NCI-H146 treated with DMSO at 0.1 percent for 48 hours (cell line): ENCODE results near the gene THY1.

Experiments used
- DNase-seq: peaks from one replicate; lab custom pipeline; 2025; ENCODE audit not compliant: unreplicated experiment; lab: John Stamatoyannopoulos, UW

THY1 gene

DNA sequence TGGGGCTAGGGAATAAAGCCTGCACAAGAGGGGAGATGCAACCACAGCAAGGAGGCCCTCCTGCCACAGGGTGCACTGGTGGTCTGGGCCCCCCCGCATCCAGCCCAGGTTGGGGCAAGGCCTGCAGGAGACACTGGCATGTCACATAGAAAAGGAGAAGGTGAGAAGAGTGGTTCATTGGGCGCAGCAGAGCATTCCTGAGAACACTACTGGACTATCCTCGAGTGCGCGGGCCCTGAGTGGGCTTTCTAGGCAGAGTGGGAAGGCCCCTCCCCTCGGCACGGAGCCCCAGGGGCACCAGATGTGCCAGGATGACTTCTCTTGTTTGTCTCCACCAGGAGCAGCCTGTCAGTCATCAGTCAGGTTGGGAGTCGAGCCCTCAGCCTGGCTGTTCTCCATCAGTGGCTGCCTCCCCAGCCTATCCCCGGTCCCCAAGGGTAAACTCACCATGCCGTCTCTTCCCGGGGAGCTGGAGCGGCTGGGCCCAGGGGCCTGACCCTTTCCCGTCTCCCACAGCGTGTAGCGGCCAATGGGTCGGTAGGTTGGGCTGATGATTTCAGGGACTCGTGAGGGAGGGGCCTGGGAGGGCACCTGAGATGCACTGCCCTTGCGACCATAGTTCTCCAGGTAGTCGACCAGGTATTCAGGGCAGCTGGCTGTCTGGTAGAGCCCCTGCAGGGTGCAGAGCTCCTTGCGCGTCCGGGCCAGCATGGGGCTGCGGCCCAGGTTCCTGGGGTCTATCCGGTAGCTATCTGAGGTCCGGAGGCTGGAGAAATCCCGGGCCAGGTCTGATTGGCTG lies 50.5 kb downstream of the THY1 start:
- DNase-seq: no peak

DNA sequence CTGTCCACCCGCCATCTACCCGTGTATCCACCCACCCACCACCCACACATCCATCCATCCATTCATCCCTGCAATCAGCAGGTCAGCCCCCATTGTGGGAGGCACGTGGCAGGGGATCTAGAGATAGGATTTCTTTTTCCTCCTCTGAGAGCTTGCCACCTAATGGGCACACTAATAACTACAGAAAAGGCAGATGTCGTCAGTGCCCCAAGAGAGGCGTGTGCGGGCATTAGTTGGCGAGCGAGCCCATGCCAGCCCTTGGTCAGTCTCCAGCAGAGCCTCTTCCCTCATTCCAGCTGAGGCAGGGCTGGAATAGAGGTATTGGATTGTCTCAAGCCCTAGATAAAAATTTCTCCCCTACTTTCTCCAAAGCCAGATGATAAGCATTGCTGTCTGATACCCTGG lies 51.2 kb downstream of the THY1 start:
- no peak for DNase-seq

DNA sequence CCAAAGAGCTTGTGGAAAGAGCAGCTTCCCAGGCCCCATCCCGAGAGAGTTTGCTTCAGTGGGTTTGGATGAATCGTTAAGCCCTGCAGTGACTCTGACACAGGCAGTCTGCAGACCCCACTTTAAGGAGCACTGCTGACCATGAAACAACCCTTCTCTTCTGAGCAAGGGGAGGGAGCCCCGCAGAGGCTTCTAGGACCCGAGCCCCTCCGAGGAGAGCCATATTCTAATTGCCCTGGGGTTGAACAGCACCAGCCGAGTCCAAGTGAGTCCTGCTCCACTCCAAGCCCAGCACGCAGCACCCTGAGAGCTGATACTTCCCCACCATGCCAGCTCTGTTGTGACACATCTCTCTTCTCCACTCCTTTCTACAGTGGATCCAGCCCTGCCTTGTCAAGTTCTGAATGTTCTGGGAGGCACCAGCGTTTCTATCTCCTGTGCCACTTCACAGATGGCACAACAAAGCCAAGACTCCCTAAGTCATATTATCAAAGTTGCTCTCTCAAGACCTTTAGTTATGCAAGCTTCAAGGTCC lies 51.8 kb downstream of the THY1 start:
- DNase-seq: no peak

DNA sequence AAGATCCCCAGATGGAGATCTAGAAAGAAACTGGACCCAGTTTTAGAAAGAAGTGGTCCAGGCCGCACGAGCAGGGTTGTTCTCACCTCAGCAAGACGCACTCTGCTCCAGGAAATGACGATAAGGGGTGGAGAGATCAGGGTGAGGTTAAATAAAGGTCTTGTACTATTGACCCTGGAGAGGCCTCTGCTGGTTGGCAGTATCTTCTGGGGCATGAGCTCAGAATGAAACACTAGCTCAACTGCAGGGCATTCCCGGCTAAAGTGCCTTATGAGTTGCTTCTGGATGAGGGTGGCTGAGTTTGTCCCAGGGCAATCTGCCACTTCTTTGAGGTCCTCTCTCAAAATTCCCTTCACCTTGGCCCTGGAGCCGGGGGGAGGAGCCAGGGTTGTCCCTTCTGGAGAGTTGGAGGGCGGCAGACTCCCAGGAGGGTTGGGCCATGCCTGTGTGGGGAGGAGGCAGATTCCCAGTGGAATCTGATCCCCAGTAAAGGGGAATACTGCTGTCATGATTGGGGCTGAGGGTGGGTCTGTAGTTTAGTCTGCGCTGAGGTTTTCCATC lies 52.4 kb downstream of the THY1 start:
- no peak for DNase-seq

DNA sequence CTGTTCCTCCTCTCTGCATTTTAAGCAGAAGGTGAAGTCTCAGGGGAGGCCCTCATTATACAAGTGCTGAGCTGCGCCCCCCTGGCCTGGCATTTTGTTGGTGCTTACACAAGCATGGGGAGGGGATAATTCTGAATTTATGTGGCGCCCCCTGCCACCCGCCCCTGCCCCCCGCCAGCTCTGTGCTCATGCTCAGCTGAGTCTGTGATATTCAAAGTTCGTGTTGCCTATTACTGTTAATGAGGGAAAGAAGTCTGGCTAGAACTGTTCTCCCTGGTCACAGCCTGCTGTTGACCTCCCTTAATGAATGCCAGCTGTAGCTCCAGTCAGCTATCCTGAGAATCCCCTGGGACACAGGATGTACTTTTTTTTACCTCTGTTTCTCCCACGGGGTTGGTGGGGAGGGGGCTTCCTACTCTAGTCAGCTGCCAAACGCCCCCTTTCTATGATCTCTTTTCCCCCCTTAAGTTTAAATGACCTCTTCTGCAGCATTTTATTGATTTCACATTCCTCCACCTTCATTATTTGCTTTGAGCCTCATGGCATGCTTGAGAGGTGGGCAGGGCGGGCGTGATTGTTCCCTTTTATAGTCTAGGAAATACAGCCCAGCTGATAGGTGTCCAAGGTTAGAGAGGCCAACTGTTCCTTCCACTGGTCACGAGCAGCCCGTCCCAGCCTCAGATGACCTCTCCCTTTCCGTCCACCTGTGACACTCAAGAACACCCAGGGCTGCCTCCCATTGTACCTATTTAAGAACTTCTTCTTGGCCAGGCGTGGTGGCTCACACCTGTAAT lies 53.6 kb downstream of the THY1 start:
- DNase-seq: no peak

DNA sequence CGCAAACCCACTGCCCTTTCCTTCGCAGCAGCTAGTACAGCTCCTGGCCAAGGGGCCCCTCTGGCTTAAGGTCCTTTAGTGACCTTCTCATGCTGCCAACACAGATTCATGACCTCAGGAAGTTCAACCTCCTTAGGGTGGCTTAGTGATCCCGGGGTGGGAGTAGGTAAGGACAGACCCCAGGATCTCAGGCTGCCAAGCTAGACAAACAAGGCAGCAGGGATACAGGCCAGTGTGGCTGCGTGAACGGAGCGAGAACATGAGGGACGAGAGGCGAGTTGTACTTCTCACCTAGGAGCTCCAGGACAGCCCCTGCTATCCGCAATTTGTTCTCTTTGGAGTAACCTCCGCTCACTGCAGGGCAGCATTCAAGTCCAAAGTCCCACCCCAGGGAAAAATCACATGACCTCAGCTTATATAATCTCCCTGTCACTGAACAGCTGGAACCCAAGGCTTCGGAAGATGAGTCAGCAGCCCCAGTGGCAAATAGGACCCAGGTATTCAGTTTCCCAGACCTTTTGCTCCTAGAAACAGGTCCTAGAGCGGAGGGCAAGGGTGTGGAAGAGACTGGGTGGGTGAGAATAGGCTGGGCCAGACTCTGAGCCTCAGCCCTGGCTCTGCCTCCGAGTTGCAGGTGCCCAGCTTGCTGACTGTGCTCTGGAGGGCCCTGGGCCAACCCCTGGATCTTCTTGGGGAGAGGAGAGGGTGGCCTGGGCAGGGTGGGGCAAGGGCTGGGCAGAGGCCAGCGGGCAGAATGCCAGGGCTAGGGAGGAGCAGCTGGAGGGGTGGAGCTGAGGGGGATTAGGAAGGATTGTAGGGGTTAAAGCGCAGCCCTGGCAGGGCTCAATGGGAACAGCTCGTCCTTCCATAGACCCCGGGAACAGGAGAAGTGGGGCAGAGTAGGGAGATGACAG lies 54.6 kb downstream of the THY1 start:
- DNase-seq: no peak

DNA sequence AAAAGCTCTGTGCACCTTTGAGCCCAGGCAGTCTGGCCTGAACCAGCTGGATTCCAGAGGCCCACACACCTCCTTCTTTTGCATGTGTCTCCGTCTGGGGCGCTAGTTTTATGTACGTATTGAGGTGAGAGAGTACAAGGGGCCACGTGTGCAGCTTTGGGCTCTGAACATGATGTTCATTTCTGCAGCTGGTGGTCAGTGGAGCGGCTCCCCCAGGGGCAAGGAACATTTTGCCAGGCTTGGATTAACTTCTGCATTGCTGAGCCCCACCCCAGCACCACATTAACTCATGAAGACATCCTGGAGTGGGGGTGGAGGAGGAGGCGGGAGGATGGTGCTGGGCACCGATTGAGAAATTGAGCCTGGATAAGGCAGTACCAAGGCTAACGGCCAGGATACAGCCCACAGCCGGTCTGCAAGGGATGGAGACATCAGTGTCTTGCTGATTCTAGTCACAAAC lies 55.3 kb downstream of the THY1 start:
- DNase-seq: no peak
